ENCODE data around the gene MPZL2.

GRCh38 chr11:118311518-118311917, 47.4 kb upstream of the MPZL2 start:
- TF ChIP-seq MAX (IDR thresholded peaks at IDR 0.05; ENCODE audit: low read depth, low read length) (no peak), CTCF (IDR thresholded peaks at IDR 0.05; ENCODE audit: low read depth, low read length) (no peak), POLR2A (IDR thresholded peaks at IDR 0.05; ENCODE audit: extremely low read depth, insufficient read length) (no peak), MYC (IDR thresholded peaks at IDR 0.05; ENCODE audit: low read depth, low read length) (no peak)
